ENCODE measurements around the gene SUCO. TPM values are rescaled to one million over a fixed set of nuclear protein-coding genes. Genes with fewer than 3 reads are reported as not detected.

Gene SUCO
- total RNA-seq, 1 experiment from 2014 or later = 37.7 TPM

GRCh38 chr1:172529304-172529703 is 3.6 kb upstream of the SUCO start:
- Mint-ChIP-seq H3K4me3 (no peak overlapping the region), H3K27me3 (ENCODE audit: low read depth) (peaks cover 8% of the 10 kb centered on the region), H3K4me1 (peaks cover 9% of the 10 kb centered on the region in 2 experiments), H3K9me3 (no peaks in the 10 kb centered on the region), H3K36me3 (ENCODE audit: insufficient read depth in 1 of 3, low read depth in 3 of 3) (peaks cover 0 to 3% (median 0%) of the 10 kb centered on the region in 3 experiments; a peak in 1 of 7 replicates), H3K27ac (no peak overlapping the region)
- H3K27ac ChIP-seq (ENCODE audit: insufficient read length, low read depth, low read length) = no peak overlapping the region
- H4K91ac ChIP-seq (ENCODE audit: insufficient read length, low read depth, low read length) = no peak overlapping the region
- no peak overlapping the region for H3K4me2 ChIP-seq (ENCODE audit: insufficient read depth, insufficient read length, low read length)
- TF ChIP-seq CTCF (conservative IDR thresholded peaks at IDR 0.05) = no peak
- H3K4ac ChIP-seq (ENCODE audit: low read depth, low read length) = no peak overlapping the region
- no peak overlapping the region for H2BK20ac ChIP-seq (ENCODE audit: low read depth, low read length, poor library complexity, severe bottlenecking)
- no peak overlapping the region for H2BK120ac ChIP-seq (ENCODE audit: low read depth, low read length, poor library complexity, severe bottlenecking)
- no peak overlapping the region for H2AK5ac ChIP-seq (ENCODE audit: insufficient read length, low read length)
- no peak overlapping the region for H2BK5ac ChIP-seq (ENCODE audit: insufficient read length, low read length)
- H3K14ac ChIP-seq (ENCODE audit: insufficient read depth, low read length) = no peak overlapping the region
- H3K9me3 ChIP-seq (ENCODE audit: control insufficient read depth, low read depth, low read length) = no peaks in the 10 kb centered on the region
- no peaks in the 10 kb centered on the region for H4K20me1 ChIP-seq (ENCODE audit: control insufficient read depth, insufficient read depth, insufficient read length)
- H3K9ac ChIP-seq (ENCODE audit: extremely low read depth, insufficient read length, low read length) = no peak overlapping the region
- no peak overlapping the region for H4K5ac ChIP-seq (ENCODE audit: insufficient read length, low read depth, low read length)
- H3K23me2 ChIP-seq (ENCODE audit: insufficient read length, low read depth, low read length, poor library complexity, severe bottlenecking) = peaks cover 5% of the 10 kb centered on the region
- H2AFZ ChIP-seq (ENCODE audit: low read length) = no peak overlapping the region
- no peak overlapping the region for H2BK15ac ChIP-seq (ENCODE audit: low read depth, low read length)
- DNase-seq = no peak
- H3T11ph ChIP-seq (ENCODE audit: low read length) = no peak overlapping the region
- H3K79me2 ChIP-seq (ENCODE audit: insufficient read depth, low read length) = peaks cover 9% of the 10 kb centered on the region; the same call in 1 of the 2 replicates
- H3K79me1 ChIP-seq (ENCODE audit: insufficient read depth, low read depth, low read length, poor library complexity, severe bottlenecking) = no peaks in the 10 kb centered on the region
- no peak overlapping the region for H3K18ac ChIP-seq (ENCODE audit: insufficient read length, low read depth, low read length)
- no CpG with 5 or more reads among the region's 4 CpGs for WGBS (ENCODE audit: extremely low coverage, insufficient read length, low lambda C conversion rate)
- no peak overlapping the region for H3K56ac ChIP-seq (ENCODE audit: insufficient read length, low read depth, low read length)
- H3K4me1 ChIP-seq (ENCODE audit: insufficient read depth, low read length) = no peaks in the 10 kb centered on the region
- no peak overlapping the region for H2BK12ac ChIP-seq (ENCODE audit: insufficient read length, low read depth, low read length)
- H3K27me3 ChIP-seq (ENCODE audit: insufficient read depth, low read length) = no peaks in the 10 kb centered on the region
- no peak overlapping the region for H3K23ac ChIP-seq (ENCODE audit: insufficient read length, low read depth, low read length)
- no peak overlapping the region for H4K8ac ChIP-seq (replicated peaks; ENCODE audit: insufficient read length, low read depth, low read length)

Data from H9 (cell line).